ENCODE measurements around the gene IAH1.

The IAH1 gene

DNA sequence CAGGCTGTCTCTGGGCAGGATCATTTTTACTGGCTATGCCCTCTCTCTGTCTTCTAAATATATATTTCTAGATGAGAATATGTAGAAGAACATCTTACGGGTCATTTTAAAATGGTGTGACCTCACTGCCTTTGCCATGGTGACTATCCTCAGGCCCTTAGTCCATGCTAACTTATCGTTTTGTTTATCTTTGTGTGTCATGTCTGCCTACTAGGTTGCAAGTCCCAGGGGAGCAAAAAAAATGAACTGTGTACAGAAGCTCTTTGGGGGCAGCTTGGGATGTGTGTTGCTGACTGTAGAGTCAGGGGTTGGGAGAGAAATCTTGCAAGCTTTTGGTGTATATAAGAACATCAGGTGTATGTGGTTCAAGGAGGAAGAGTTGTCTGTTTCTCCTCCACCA lies 39.9 kb upstream of the IAH1 start:
- Histone ChIP-seq H3F3A (ENCODE audit: insufficient read depth, low read length) (peaks cover 16% of the 10 kb centered on the region), H3K4me3 (ENCODE audit: low read length) (no peak overlapping the region), H3K27ac (ENCODE audit: low read length) (no peak overlapping the region), H3K9ac (ENCODE audit: low read length) (no peak overlapping the region), H3K79me2 (ENCODE audit: low read length) (no peaks in the 10 kb centered on the region), H3K36me3 (replicated peaks; ENCODE audit: insufficient read depth, low read length) (no peaks in the 10 kb centered on the region; the same call in none of the 2 replicates), H3K27me3 (replicated peaks; ENCODE audit: insufficient read depth, low read length) (no peaks in the 10 kb centered on the region), H3K4me2 (ENCODE audit: low read depth, low read length) (no peak overlapping the region), H3K9me3 (replicated peaks; ENCODE audit: insufficient read depth, low read length) (no peaks in the 10 kb centered on the region), H3K4me1 (ENCODE audit: low read length) (peaks cover 19% of the 10 kb centered on the region), H2AFZ (ENCODE audit: low read length) (no peak overlapping the region), H4K20me1 (ENCODE audit: insufficient read depth, low read length) (no peaks in the 10 kb centered on the region), H3K9me2 (replicated peaks; ENCODE audit: insufficient read depth, low read length) (no peaks in the 10 kb centered on the region)
- no peak for TF ChIP-seq EZH2phosphoT487 (IDR thresholded peaks at IDR 0.05; ENCODE audit: low read length)
- no peak for TF ChIP-seq EZH2 (optimal IDR thresholded peaks at IDR 0.05; ENCODE audit: low read depth, low read length)
- TF ChIP-seq CTCF (IDR thresholded peaks at IDR 0.05; ENCODE audit: low read length): no peak
- DNase-seq: no peak

DNA sequence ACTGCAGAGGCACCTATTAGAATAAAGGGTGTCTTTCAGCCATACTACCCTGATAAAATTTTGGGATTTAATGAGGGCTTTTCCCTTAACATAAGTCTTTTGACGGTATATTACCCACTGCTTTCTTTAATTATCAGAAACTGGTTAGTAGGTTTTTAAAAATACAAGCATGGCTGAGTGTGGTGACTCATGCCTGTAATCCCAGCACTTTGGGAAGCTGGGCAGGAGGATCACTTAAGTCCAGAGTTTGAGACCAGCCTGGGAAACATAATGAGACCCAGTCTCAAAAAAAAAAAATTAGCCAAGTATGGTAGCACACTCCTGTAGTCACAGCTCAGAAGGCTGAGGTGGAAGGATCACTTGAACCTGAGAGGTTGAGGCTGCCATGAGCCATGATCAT lies 34.8 kb upstream of the IAH1 start:
- no peaks in the 10 kb centered on the region for H3K9me2 ChIP-seq (replicated peaks; ENCODE audit: insufficient read depth, low read length)
- no peaks in the 10 kb centered on the region for H3K27me3 ChIP-seq (replicated peaks; ENCODE audit: insufficient read depth, low read length)
- no peak overlapping the region for H2AFZ ChIP-seq (ENCODE audit: low read length)
- no peak for TF ChIP-seq EZH2 (optimal IDR thresholded peaks at IDR 0.05; ENCODE audit: low read depth, low read length)
- no peak for TF ChIP-seq EZH2phosphoT487 (IDR thresholded peaks at IDR 0.05; ENCODE audit: low read length)
- TF ChIP-seq CTCF (IDR thresholded peaks at IDR 0.05; ENCODE audit: low read length): no peak
- no peaks in the 10 kb centered on the region for H3K4me1 ChIP-seq (ENCODE audit: low read length)
- no peaks in the 10 kb centered on the region for H3F3A ChIP-seq (ENCODE audit: insufficient read depth, low read length)
- H3K36me3 ChIP-seq (replicated peaks; ENCODE audit: insufficient read depth, low read length): no peaks in the 10 kb centered on the region; the same call in none of the 2 replicates
- H3K4me3 ChIP-seq (ENCODE audit: low read length): no peak overlapping the region
- DNase-seq: no peak
- no peaks in the 10 kb centered on the region for H4K20me1 ChIP-seq (ENCODE audit: insufficient read depth, low read length)
- no peaks in the 10 kb centered on the region for H3K9me3 ChIP-seq (replicated peaks; ENCODE audit: insufficient read depth, low read length)
- no peak overlapping the region for H3K27ac ChIP-seq (ENCODE audit: low read length)
- H3K4me2 ChIP-seq (ENCODE audit: low read depth, low read length): no peak overlapping the region
- H3K9ac ChIP-seq (ENCODE audit: low read length): no peak overlapping the region
- no peaks in the 10 kb centered on the region for H3K79me2 ChIP-seq (ENCODE audit: low read length)

- no peaks in the 10 kb centered on the region for H4K20me1 ChIP-seq (ENCODE audit: insufficient read depth, low read length)
- no peak for TF ChIP-seq EZH2 (optimal IDR thresholded peaks at IDR 0.05; ENCODE audit: low read depth, low read length)
- TF ChIP-seq CTCF (IDR thresholded peaks at IDR 0.05; ENCODE audit: low read length): no peak
- no peak for TF ChIP-seq EZH2phosphoT487 (IDR thresholded peaks at IDR 0.05; ENCODE audit: low read length)
- no peaks in the 10 kb centered on the region for H3K4me1 ChIP-seq (ENCODE audit: low read length)
- H3K4me3 ChIP-seq (ENCODE audit: low read length): no peak overlapping the region
- no peak for DNase-seq
- H3K79me2 ChIP-seq (ENCODE audit: low read length): no peaks in the 10 kb centered on the region
- H3K9me2 ChIP-seq (replicated peaks; ENCODE audit: insufficient read depth, low read length): no peaks in the 10 kb centered on the region
- H3K36me3 ChIP-seq (replicated peaks; ENCODE audit: insufficient read depth, low read length): no peaks in the 10 kb centered on the region; the same call in none of the 2 replicates
- no peak overlapping the region for H3K4me2 ChIP-seq (ENCODE audit: low read depth, low read length)
- H2AFZ ChIP-seq (ENCODE audit: low read length): no peak overlapping the region
- H3K9ac ChIP-seq (ENCODE audit: low read length): no peak overlapping the region
- no peak overlapping the region for H3K27ac ChIP-seq (ENCODE audit: low read length)
- H3F3A ChIP-seq (ENCODE audit: insufficient read depth, low read length): no peaks in the 10 kb centered on the region
- H3K9me3 ChIP-seq (replicated peaks; ENCODE audit: insufficient read depth, low read length): no peaks in the 10 kb centered on the region
- H3K27me3 ChIP-seq (replicated peaks; ENCODE audit: insufficient read depth, low read length): no peaks in the 10 kb centered on the region
Measured at GRCh38 chr2:9440058-9440727, 34.2 kb upstream of the IAH1 start.

All from MM.1S (cell line).